Muscle layer of duodenum (tissue), 2 donors: ENCODE data around the gene DHX32.
"Not testable (repeated sequence)": the region's sequence is repeated elsewhere in the genome, so short reads cannot be mapped to it uniquely, and the experiment has no call there.

Experiments used
- H3K27ac ChIP-seq: one replicate; pipeline ENCODE4 v1.7.0; 2013; ENCODE audit warnings: mild to moderate bottlenecking, low read length
- H3K27me3 ChIP-seq: one replicate; pipeline ENCODE4 v1.7.0; 2013; ENCODE audit warnings: low read depth, mild to moderate bottlenecking, control low read depth, low read length
- H3K36me3 ChIP-seq, 2 donors: one replicate each; pipeline ENCODE4 v1.7.0; 2013; ENCODE audit warnings: low read length in 2 of 2, control low read depth in 1 of 2, mild to moderate bottlenecking in 1 of 2; ENCODE audit not compliant: insufficient read depth in 2 of 2, control insufficient read depth in 1 of 2
- H3K4me1 ChIP-seq, 2 donors: one replicate each; pipeline ENCODE4 v1.7.0; 2013; ENCODE audit warnings: low read length in 2 of 2, mild to moderate bottlenecking in 2 of 2, control low read depth in 1 of 2, moderate library complexity in 1 of 2; ENCODE audit not compliant: insufficient read depth in 2 of 2, control insufficient read depth in 1 of 2
- H3K4me3 ChIP-seq, 2 donors: one replicate each; pipeline ENCODE4 v1.7.0; 2013; ENCODE audit warnings: low read length in 2 of 2, low read depth in 1 of 2, mild to moderate bottlenecking in 1 of 2
- H3K9me3 ChIP-seq, 2 donors: one replicate each; pipeline ENCODE4 v1.7.0; 2013; ENCODE audit warnings: low read length in 2 of 2, control low read depth in 1 of 2, mild to moderate bottlenecking in 1 of 2; ENCODE audit not compliant: control insufficient read depth in 1 of 2
- donor health status: healthy.

The DHX32 gene

DNA sequence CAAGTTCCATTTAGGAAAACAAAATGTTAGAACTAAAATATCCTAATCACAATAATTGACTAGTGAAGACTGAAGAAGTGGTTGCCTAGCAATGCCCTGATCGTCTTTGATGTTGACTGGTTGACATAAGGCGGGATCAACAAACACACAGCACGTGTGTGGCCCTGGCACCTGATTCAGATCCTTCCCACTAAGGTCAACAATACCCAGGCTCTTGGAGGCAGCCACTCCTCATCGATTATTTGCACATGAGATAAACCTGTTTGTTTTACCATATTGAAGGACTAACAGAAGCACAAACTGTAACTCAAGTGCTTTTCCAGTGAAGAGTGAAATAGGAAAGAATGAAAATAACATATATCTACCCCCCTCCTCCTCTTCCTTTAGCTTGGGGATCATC is 30.9 kb upstream of the DHX32 start:
- Histone ChIP-seq H3K27me3 (no peaks in the 10 kb centered on the region), H3K4me1 (no peaks in the 10 kb centered on the region), H3K4me3 (no peak overlapping the region), H3K9me3 (no peaks in the 10 kb centered on the region), H3K27ac (no peak overlapping the region), H3K36me3 (no peaks in the 10 kb centered on the region)

DNA sequence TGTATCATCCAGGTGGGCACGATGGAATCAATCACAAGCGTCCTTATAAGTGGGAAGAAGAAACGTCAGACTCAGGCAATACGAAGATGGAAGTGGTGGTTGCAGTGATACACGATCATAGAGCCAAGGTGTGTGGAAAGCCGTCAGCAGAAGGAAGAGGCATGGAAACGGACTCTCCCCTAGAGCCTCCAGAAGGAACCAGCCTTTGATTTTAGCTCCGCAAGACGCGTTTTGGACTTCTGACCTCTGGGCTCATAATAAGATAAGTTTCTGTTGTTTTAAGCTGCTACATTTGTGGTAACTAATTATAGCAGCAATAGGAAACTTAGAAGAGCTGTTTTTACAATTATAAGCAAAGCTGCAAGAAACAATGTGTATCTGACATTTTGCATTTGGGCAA is 30.1 kb upstream of the DHX32 start:
- no peaks in the 10 kb centered on the region for H3K9me3 ChIP-seq
- no peak overlapping the region for H3K4me3 ChIP-seq
- H3K27me3 ChIP-seq, result no peaks in the 10 kb centered on the region
- no peaks in the 10 kb centered on the region for H3K4me1 ChIP-seq
- H3K36me3 ChIP-seq, result no peaks in the 10 kb centered on the region
- H3K27ac ChIP-seq, result no peak overlapping the region

DNA sequence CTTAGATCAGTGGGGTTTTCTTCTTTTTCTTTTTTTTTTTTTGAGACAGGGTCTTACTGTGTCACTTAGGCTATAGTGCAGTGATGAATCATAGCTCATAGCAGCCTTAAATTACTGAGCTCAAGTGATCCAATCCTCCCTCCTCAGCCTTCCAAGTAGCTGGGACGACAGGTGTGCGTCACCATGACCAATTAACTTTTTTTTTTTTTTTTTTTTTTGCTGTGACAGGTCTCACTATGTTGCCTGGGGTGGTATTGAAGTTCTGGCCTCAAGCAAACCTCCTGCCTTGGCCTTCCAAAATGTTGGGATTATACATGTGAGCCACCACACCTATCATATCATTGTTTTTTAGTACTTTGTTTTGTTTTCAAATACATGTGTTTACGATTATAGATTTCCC is 28.4 kb upstream of the DHX32 start:
- H3K9me3 ChIP-seq, H3K4me1 ChIP-seq: not testable (repeated sequence)

DNA sequence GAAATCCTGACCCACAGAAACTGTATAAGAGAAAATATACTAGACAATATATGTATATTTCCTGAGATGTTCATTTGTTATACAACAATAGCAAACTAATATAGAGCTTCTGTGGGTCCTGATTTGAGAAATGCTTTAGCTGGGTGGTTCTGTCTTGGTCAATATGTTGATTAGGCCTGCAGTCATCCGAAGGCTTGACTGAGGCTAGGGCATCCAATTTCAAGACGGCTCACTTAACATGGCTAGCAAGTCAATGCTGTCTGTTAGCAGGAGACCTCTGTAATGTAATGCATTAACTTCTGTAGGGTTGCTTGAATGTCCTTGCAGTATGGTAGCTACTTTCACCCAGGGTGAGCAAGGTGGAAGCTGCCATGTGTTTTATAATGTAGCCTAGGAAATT is 27.7 kb upstream of the DHX32 start:
- not testable (repeated sequence) for H3K4me1 ChIP-seq, H3K36me3 ChIP-seq, H3K27me3 ChIP-seq, H3K4me3 ChIP-seq, H3K9me3 ChIP-seq, H3K27ac ChIP-seq

More for the DNA sequence above, 28.4 kb upstream of the DHX32 start:
- not testable (repeated sequence) for H3K27ac ChIP-seq, H3K36me3 ChIP-seq, H3K27me3 ChIP-seq, H3K4me3 ChIP-seq

DNA sequence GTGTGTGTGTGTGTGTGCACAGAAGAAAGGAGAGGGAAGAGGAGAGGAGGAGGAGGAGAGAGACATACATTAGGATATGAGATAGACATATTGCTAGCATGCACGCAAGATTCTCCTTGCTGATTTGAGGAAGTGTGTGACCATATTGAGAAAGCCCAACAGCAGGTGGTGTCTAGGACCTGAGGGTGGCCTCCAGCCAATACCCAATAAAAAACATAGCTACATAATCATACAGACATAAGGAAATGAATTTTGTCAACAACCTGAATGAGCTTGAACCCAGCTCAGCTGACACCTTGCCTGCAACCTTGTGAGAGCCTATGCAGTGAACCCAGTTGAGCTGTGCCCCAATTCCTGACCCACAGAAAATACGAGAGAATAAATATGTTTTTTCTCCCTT is 26.5 kb upstream of the DHX32 start:
- not testable (repeated sequence) for H3K9me3 ChIP-seq, H3K27me3 ChIP-seq, H3K4me3 ChIP-seq, H3K36me3 ChIP-seq, H3K4me1 ChIP-seq, H3K27ac ChIP-seq

DNA sequence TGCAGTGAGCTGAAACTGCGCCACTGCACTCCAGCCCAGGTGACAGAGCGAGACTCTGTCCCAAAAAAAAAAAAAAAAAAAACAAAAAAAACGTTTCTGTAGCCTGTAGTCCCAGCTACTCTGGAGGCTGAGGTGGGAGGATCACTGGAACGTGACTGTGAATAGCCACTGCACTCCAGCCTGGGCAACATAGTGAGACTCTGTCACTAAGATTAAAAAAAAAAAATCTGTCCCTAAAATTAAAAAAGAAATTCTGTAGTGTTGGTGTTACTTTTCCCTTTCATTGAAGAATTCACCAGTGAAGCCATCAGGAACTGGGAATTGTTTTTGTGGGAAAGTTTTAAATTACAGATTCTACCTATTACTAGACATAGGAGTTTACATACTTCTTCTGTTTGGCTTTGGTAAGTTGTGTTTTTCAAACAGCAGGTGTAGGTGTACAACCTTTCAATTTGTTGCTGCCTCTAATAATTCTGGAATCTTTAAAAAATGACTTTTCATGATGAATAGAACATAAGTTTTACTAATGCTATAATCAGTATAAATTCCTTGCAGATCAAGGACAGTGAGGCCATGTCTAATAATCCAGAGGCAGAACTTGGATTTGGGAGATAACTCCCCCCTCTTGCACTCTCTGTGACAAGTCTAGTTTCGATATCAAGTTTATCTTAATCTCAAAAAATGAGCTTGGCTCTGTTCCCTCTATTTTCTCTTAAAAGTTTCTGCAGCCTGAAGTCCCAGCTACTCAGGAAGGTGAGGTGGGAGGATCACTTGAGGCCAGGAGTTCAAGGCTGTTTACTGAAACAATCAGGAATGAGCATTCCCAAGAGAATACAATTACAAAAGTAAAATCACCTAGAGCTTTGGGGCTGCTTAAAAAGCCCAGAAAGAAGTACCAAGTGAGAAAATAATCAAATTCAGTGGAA is 24.2 kb upstream of the DHX32 start:
- not testable (repeated sequence) for H3K27ac ChIP-seq, H3K4me3 ChIP-seq, H3K4me1 ChIP-seq, H3K27me3 ChIP-seq, H3K36me3 ChIP-seq, H3K9me3 ChIP-seq

DNA sequence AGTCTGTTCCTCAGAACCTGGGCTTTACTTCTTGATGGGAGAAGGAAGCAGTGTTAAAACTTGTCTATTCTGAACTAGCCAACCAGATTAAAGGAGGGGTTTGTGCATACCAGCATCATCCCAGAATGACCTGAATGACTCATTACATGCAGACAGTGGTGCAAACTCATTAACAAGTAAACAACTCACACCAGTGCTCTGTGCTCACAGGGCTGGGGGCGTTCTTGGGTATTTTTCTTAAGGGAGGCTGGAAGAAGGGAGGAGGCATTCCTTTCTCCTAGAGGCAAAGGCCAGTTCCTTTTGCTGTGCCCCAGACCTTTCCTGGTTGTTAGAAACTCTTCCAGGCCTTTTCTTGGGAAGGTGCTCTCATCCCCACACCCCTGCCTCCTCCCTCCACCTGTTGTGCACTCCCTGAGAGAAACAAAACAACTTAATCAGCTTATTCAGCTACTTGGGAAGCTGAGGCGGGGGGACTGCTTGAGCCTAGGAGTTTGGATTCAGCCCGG is 22.1 kb upstream of the DHX32 start:
- H3K4me3 ChIP-seq, H3K27me3 ChIP-seq, H3K27ac ChIP-seq, H3K4me1 ChIP-seq, H3K36me3 ChIP-seq, H3K9me3 ChIP-seq: not testable (repeated sequence)

DNA sequence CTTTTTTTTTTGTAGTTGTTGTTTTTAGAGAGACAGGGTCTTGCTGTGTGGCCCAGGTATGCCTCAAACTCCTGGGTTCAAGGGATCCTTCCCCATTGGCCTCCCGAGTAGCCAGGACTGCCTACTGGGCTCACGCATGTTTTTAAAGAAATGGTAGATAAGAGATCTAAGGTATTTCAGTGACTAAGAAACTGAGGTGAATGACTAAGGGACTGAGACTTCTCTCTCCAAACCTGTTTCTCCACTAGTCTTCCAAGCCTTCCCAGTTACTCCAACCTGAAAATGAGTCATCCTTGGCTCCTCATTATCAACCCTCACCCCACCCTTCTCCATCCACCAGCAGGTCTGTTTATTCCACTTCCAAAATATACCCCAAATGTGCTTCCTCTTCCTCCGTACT is 19.9 kb upstream of the DHX32 start:
- H3K36me3 ChIP-seq, H3K4me3 ChIP-seq, H3K27ac ChIP-seq, H3K27me3 ChIP-seq, H3K9me3 ChIP-seq, H3K4me1 ChIP-seq: not testable (repeated sequence)

DNA sequence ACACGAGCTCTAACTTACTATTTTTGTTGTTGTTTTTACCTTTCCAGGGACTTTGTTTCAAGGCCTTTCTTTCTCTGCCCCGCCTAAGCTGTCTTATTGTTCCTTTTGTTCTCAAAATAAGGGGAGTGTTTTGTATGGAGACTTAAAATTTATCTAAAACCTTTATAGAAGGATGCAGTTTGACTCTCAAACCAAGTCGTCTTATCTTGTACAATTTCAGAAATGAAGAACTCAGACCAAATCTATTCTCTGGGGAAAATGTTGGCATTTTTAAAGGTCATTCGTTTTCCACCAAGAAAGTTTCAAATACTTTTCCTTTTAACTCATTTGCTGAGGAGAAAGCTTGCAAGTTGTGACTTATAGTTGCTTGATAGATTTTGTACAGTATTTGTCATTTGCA is 16.2 kb upstream of the DHX32 start:
- H3K4me3 ChIP-seq, result peak overlapping the region; percentile 57 to 72
- not testable (repeated sequence) for H3K9me3 ChIP-seq, H3K27ac ChIP-seq, H3K4me1 ChIP-seq, H3K27me3 ChIP-seq, H3K36me3 ChIP-seq

DNA sequence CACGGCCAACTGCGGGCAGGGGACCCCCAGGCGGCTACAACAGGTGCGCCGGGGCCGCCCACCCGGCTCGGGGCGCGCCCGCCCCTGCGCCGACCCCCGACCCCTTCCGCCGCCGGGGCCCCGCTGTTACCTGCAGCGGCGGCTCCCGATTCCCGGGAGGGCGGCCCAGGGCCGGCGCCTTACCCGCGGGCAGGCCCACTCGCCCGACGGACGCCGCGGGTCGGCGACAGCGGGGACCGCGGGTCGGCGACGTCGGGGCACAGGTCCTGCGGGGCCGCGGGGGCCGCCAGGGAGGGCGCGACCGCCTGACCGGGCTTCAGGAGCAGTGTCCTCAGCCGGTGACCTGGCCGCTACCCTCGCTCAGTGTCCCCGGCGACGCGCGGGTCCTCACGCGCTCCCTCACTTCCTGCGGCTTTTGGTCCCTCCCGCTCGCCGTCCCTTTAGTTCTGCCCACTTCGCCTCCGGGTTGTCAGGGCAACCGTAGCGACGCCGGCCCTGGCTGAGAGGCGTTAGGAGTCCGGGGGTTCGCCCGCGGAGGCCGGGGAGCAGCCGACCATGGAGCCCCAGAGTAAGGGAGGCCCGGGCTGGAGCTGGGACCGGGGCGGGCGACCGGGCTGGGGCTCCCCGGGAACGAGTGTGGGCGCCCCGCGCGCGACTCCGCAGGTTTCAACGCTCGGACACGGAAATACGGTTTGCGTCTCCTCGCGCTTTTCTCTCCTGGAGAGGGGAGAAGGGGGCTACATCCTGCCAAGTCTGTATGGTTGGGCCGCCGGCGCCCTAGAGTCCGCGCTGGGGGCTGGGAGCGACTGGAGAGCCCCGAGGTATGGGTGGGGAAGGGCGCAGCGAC is 15.2 kb upstream of the DHX32 start, which contains the start of gene FANK1:
Gene FANK1 (plus strand): TSS at position 477 of the 847 bp plus-strand sequence. CDS start 79 bp downstream, at position 556.
- not testable (repeated sequence) for H3K9me3 ChIP-seq, H3K4me1 ChIP-seq, H3K27me3 ChIP-seq, H3K36me3 ChIP-seq
- peak within 1 kb of the TSS; percentile 54 for H3K27ac ChIP-seq
- H3K4me3 ChIP-seq, result peak within 1 kb of the TSS; percentile 60 to 72

DNA sequence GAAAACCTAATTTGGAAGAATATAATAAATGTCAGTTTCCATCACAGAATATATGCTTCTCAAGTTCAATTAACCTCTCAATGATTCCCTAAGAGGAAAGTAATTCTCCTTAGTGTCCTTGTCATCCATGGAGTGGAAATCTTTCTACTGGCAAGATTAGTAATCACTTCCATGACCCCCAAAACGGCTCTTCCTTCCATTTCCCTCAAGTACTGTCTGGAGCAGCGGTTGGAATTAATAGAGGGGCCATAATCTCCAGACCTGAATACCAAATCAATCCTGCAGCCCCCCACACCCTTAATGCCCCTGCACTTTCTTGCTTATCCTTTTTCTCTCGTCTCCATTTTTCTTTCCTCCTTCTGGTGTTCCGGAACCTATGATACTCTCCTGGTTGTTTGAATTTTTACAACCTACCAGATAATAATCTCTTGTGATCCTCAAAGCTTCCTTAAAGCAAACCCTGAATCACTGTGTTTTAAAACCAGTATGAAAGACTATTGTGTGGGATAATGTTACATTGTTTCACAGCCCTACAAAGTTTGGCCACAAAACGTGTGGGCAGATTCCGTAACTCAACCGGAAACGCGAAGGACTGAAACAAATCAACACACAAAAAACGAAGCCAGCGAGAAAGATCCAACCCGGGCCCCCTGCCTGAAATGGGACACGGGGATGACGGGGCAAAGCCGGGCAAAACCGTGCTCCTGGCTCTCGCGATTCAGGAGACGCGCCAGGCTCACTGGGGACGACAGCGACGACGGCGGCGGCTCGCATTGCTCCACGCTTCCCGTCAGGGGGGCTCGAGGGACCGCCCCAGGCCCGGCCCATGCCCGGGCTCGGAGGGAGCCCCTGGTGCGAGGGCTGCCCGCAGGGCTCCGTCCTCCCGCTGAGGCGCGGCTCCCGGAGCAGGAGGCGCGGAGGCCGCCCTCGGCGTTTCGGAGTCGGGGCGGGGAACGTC is 14.3 kb upstream of the DHX32 start:
- H3K4me1 ChIP-seq, H3K27me3 ChIP-seq, H3K9me3 ChIP-seq, H3K36me3 ChIP-seq: not testable (repeated sequence)
- Histone ChIP-seq H3K27ac (peak overlapping the region; percentile 54), H3K4me3 (peak overlapping the region; percentile 60 to 72)
